Measurements from ENCODE around the gene ACSL1. TPM values are rescaled to one million over a fixed set of nuclear protein-coding genes. Genes with fewer than 3 reads are reported as not detected.

The ACSL1 gene
- total and polyA plus RNA-seq, 9 donors = 12.0 to 47.9 (median 19.8) TPM

GRCh38 chr4:184756399-184756798 is 69.4 kb downstream of the ACSL1 start:
- Histone ChIP-seq H3K4me3 (no peak overlapping the region), H3K9me3 (no peaks in the 10 kb centered on the region), H3K27ac (no peak overlapping the region), H3K36me3 (no peaks in the 10 kb centered on the region), H3K4me1 (ENCODE audit: insufficient read depth) (no peaks in the 10 kb centered on the region), H3K27me3 (no peaks in the 10 kb centered on the region)
- intact Hi-C loops (cut with DNase I) = no loop called here
- peak in 1 of 5 donors; percentile 43 for DNase-seq
- TF ChIP-seq EP300 (IDR thresholded peaks at IDR 0.05) = no peak
- TF ChIP-seq POLR2A (IDR thresholded peaks at IDR 0.05) = no peak
- no peak for TF ChIP-seq CTCF (IDR thresholded peaks at IDR 0.05)
- 27 to 54% (median 38%) methylated on average over 6 of the region's 6 CpGs for WGBS, 3 donors

- H3K27ac ChIP-seq = no peak overlapping the region
- H3K27me3 ChIP-seq = no peaks in the 10 kb centered on the region
- 78 to 85% (median 80%) methylated on average over 6 of the region's 6 CpGs for WGBS, 3 donors
- no peaks in the 10 kb centered on the region for H3K4me1 ChIP-seq (ENCODE audit: insufficient read depth)
- intact Hi-C loops (cut with DNase I) = no loop called here
- TF ChIP-seq EP300 (IDR thresholded peaks at IDR 0.05) (no peak), CTCF (IDR thresholded peaks at IDR 0.05) (no peak)
- no peak overlapping the region for H3K4me3 ChIP-seq
- DNase-seq = no peak
- H3K36me3 ChIP-seq = no peaks in the 10 kb centered on the region
- H3K9me3 ChIP-seq = no peaks in the 10 kb centered on the region
Measured at GRCh38 chr4:184755278-184755677, 70.5 kb downstream of the ACSL1 start.

- DNase-seq = no peak
- 93 to 96% (median 95%) methylated on average over 9 of the region's 9 CpGs for WGBS, 3 donors
- H3K36me3 ChIP-seq = no peaks in the 10 kb centered on the region
- no peaks in the 10 kb centered on the region for H3K9me3 ChIP-seq
- no peak overlapping the region for H3K4me3 ChIP-seq
- no peak overlapping the region for H3K27ac ChIP-seq
- H3K27me3 ChIP-seq = no peaks in the 10 kb centered on the region
- intact Hi-C loops (cut with DNase I) = no loop called here
- peaks cover 4% of the 10 kb centered on the region for H3K4me1 ChIP-seq (ENCODE audit: insufficient read depth)
- no peak for TF ChIP-seq POLR2A (IDR thresholded peaks at IDR 0.05)
- no peak for TF ChIP-seq EP300 (IDR thresholded peaks at IDR 0.05)
- no peak for TF ChIP-seq CTCF (IDR thresholded peaks at IDR 0.05)
Measured at GRCh38 chr4:184752496-184753275, 73.1 kb downstream of the ACSL1 start.

GRCh38 chr4:184751585-184751956 is 74.2 kb downstream of the ACSL1 start:
- DNase-seq = no peak
- H3K4me3 ChIP-seq = no peak overlapping the region
- no peak overlapping the region for H3K27ac ChIP-seq
- intact Hi-C loops (cut with DNase I) = no loop called here
- 73 to 79% (median 77%) methylated on average over 6 of the region's 6 CpGs for WGBS, 3 donors
- no peaks in the 10 kb centered on the region for H3K36me3 ChIP-seq
- H3K27me3 ChIP-seq = no peaks in the 10 kb centered on the region
- H3K4me1 ChIP-seq (ENCODE audit: insufficient read depth) = peaks cover 8% of the 10 kb centered on the region
- TF ChIP-seq CTCF (IDR thresholded peaks at IDR 0.05) (no peak), POLR2A (IDR thresholded peaks at IDR 0.05) (no peak), EP300 (IDR thresholded peaks at IDR 0.05) (no peak)
- no peaks in the 10 kb centered on the region for H3K9me3 ChIP-seq

Measured in ovary (tissue), 9 donors.